ENCODE results near the gene LPCAT2.
A peak's percentile ranks its signal among the peaks of the same experiment; 100 is the strongest.

Gene LPCAT2

GRCh38 chr16:55508941-55509931, at the start of gene LPCAT2:
TSS of gene LPCAT2 (plus strand) at chr16:55509072. CDS start at chr16:55509182, 110 bp downstream.
- DNase-seq (ENCODE audit: low spot score), result peak; percentile 83

- DNase-seq (ENCODE audit: low spot score), result no peak
Observed at GRCh38 chr16:55462241-55462640, 46.6 kb upstream of the LPCAT2 start.

GRCh38 chr16:55464375-55464774, 44.5 kb upstream of the LPCAT2 start:
- DNase-seq (ENCODE audit: low spot score), result no peak

GRCh38 chr16:55465077-55465896, 43.6 kb upstream of the LPCAT2 start:
- peak; percentile 64 for DNase-seq (ENCODE audit: low spot score)

GRCh38 chr16:55466209-55466608, 42.7 kb upstream of the LPCAT2 start:
- DNase-seq (ENCODE audit: low spot score), result no peak

GRCh38 chr16:55467898-55468297, 41.0 kb upstream of the LPCAT2 start:
- no peak for DNase-seq (ENCODE audit: low spot score)

GRCh38 chr16:55468352-55468990, 40.4 kb upstream of the LPCAT2 start:
- DNase-seq (ENCODE audit: low spot score), result no peak

GRCh38 chr16:55469821-55470532, 38.9 kb upstream of the LPCAT2 start:
- DNase-seq (ENCODE audit: low spot score), result no peak

DNA sequence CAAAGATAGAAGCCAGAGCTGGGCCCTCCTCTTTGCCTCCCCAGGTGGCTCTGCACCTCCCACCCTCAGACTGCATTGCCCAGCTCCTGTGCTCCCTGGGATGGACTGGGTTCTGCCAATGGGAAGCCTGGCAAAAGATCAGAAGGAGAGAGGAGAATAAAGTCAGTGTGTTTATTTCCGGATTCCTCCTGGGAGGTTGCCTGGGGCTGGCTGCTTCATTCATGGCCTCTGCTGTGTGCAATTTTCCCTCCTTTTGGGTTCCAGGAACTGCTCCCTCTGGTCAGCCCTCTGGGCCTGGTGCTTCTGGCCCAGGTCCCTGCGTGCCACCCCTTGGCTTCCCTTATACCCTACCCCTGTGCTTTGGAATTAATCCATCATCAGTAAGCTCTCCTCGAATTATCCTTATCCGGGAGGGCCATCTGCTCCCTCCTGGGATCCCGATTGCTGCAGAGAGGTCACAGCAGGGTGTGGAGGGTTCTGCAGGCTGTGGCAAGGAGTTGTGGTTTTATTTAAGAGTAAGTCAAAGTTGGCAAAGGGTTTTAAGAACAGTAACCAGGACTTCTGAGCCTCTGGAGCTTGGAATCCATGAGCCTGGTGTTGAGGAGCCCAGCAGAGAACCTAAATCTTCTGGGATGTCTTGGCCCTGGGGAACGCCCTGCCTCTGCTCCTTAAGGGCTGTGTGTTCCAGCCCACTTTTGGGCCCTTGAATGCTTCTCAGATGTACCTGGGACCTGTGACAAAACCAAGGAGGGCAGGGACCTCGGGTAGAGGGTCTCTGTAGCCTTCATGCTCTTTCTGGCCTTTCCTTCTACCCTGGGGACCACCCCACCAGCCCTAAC, 38.1 kb upstream of the LPCAT2 start:
- DNase-seq (ENCODE audit: low spot score), result peak; percentile 28

DNA sequence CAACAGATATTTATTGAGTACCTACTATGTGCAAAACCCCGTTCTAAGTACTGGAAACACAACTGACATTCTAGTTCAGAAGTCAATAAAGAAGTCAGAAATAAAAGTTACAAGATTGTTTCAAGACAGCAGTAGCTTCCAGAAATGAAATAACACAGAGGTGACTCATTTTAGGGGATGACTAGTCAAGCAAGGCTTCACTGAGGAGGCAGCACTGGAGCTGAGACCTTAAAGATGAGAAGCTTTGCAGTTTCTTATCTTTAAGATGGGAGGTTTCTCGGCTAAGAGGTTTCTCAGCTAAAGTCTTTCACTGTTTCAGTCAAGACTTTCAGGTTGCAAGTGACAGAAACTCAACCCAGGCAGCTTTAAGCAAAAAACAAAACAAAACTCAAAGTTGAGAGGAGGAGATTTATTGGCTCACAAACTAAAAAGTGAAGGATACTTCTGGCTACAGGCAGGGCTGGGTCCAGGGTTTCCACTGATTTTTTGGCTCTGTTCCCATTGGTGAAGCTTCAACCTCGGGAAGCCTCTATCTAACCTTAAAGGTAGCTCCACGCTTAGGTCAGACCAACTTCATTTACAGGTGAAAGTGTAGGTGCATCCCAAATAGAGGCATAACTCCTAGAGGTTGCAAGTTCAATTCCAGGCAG, 37.3 kb upstream of the LPCAT2 start:
- no peak for DNase-seq (ENCODE audit: low spot score)

DNA sequence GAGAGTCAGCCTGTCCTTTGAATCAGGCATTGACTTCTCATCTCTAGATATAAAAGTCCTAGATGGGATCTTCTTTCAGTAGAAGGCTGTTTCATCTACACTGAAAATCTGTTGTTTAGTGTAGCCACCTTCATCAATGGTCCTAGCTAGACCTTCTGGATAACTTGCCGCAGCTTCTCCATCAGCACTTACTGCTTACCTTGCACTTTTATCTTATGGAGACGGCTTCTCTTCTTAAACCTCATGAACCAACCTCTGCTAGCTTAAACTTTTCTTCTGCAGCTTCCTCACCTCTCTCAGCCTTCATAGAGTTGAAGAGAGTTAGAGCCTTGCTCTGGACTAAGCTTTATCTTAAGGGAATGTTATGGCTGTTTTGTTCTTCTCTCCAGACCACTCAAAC, 35.3 kb upstream of the LPCAT2 start:
- no peak for DNase-seq (ENCODE audit: low spot score)

DNA sequence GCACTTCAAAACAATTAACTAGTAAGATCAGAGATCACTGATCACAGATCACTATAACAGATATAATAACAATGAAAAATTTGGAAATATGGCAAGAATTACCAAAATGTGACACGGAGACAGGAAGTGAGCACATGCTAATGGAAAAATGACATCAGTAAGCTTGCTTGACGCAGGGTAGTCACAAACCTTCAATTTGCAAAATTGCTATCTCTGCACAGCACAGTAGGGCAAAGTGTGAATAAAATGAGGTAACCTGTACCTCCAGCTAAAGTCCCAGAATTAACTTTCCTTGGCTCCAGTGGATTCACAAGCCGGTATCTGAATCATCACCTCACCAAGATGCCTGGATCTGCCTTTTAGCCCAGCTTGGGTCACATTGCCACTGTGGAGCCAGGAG, 34.1 kb upstream of the LPCAT2 start:
- no peak for DNase-seq (ENCODE audit: low spot score)

DNA sequence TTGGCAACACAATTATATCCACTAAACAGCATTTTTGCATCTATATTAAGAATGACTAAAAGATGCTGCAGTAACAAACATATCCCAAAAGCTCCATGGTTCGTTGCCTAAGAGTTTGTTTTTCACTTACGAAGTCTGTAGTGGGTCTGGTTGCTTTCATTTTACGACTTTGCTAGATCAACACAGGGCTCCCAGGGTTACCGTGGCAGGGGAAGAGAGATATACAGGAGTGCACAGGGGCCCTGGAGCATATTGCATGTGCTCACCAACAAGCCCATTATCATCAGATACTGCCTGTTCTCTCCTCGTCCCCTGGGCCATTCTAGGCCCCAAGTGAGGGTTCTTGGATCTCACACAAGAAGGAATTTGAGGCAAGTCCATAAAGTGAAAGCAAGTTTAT, 33.0 kb upstream of the LPCAT2 start:
- no peak for DNase-seq (ENCODE audit: low spot score)

- DNase-seq (ENCODE audit: low spot score), result no peak
Observed at GRCh38 chr16:55476625-55477533, 32.0 kb upstream of the LPCAT2 start.

GRCh38 chr16:55477736-55478135, 31.1 kb upstream of the LPCAT2 start:
- no peak for DNase-seq (ENCODE audit: low spot score)

- no peak for DNase-seq (ENCODE audit: low spot score)
Observed at GRCh38 chr16:55478827-55479429, 29.9 kb upstream of the LPCAT2 start, which contains the start of gene MMP2. TSS of gene MMP2 (plus strand) at chr16:55479198. CDS start at chr16:55479480, 282 bp downstream.

DNA sequence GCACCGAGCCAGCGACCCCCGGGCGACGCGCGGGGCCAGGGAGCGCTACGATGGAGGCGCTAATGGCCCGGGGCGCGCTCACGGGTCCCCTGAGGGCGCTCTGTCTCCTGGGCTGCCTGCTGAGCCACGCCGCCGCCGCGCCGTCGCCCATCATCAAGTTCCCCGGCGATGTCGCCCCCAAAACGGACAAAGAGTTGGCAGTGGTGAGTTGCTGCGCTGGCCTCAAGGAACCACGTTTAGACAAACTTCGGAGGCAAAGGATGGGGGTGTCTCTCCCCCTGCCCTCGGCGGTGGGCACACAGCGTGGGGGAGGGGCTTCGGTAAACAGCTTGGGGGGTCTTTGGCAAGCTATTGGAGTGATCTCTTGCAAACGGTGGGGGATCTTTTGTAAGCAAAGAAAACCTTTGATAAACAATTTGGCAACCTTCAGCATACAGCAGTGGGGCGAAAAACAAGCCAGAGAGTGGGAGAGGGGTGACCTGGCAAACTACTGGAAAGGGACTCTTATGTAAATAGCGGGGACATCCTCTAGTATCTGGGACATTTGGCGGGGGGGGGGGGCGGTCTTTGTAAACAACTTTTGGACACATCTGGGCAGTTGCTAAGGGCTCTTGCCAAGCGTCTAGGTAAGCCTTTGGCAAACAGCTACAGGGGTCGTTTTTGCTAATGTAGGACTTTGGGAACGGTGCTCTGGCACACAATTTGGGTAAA, 29.3 kb upstream of the LPCAT2 start:
- no peak for DNase-seq (ENCODE audit: low spot score)

DNA sequence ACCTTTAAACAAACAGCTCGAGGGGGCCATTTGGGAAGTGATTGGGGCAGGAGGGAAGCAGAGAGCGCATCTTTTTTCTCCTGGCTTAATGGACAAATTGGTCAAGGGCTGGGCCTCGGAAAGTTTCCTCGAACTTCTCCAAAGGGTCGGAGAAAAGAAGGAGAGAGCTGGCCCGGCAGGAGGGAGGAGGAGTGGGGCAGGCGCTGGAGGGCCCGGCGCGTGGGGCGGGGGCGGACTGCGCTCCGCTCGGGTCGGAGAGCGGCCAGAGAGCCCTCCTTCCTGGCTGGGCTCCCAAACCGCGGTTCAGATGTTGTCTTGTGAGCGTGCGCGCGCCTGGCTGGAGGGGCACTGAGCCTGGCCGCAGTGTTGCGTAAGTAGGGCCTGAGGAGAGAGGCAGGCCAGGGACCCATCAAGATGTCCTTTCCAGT, 28.6 kb upstream of the LPCAT2 start:
- DNase-seq (ENCODE audit: low spot score), result peak; percentile 14
